ENCODE results near the gene PRKN. TPM values are rescaled to one million over a fixed set of nuclear protein-coding genes. Genes with fewer than 3 reads are reported as not detected.

The PRKN gene
- total and polyA plus RNA-seq, 2 donors (not counting 1 experiment from before 2014, with no cell fraction given), result 0.43 to 4.6 TPM

DNA sequence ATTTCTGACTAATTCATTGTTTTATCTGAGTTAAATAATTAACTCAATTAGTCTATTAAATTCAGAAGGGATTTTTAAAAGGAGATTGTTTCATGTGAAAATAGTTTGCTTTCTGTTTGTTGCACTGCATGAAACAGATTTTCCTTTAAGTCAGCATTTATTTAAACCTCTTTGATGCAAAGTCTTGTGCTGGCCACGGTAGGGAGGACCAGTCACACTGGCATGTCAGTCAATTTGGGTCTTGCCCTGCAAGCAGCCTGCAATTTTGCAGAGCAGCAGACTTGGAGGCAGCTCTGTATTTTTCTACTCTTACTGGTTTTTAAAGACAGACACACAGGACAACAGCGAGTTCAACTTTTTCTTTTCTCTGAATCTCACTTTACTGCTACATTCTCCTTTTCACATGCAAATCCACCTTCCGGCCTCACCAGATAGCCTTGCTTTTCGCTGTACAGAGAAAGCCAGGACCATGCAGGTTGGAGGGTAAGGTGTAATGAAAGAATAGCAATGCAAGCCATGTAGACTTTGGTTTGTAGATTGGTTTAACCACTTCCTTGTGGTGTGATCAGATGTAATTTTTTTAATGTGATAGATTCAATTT, 763.8 kb downstream of the PRKN start:
- no peak for DNase-seq (ENCODE audit: low read depth in 2 of 2)
- no peak overlapping the region for H3K27ac ChIP-seq (ENCODE audit: insufficient read depth, low read length)
- H3K36me3 ChIP-seq (ENCODE audit: control insufficient read depth, insufficient read depth, low read length), result no peaks in the 10 kb centered on the region
- no peaks in the 10 kb centered on the region for H3K4me1 ChIP-seq (ENCODE audit: control insufficient read depth, extremely low read depth, insufficient read depth, low read length)
- no peaks in the 10 kb centered on the region for H4K20me1 ChIP-seq (ENCODE audit: control insufficient read depth, extremely low read depth, insufficient read depth, low read length)
- no peak overlapping the region for H3K4me3 ChIP-seq (replicated peaks in 1 of 4; ENCODE audit: control extremely low read depth in 1 of 4, insufficient read depth in 1 of 4, low read depth in 3 of 4, low read length in 4 of 4)
- TF ChIP-seq, protein P1, sequence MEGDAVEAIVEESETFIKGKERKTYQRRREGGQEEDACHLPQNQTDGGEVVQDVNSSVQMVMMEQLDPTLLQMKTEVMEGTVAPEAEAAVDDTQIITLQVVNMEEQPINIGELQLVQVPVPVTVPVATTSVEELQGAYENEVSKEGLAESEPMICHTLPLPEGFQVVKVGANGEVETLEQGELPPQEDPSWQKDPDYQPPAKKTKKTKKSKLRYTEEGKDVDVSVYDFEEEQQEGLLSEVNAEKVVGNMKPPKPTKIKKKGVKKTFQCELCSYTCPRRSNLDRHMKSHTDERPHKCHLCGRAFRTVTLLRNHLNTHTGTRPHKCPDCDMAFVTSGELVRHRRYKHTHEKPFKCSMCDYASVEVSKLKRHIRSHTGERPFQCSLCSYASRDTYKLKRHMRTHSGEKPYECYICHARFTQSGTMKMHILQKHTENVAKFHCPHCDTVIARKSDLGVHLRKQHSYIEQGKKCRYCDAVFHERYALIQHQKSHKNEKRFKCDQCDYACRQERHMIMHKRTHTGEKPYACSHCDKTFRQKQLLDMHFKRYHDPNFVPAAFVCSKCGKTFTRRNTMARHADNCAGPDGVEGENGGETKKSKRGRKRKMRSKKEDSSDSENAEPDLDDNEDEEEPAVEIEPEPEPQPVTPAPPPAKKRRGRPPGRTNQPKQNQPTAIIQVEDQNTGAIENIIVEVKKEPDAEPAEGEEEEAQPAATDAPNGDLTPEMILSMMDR (conservative IDR thresholded peaks at IDR 0.05 in 1 of 2, IDR thresholded peaks at IDR 0.05 in 1 of 2; ENCODE audit: low read depth in 1 of 2, low read length in 2 of 2), result no peak
- TF ChIP-seq EZH2 (IDR thresholded peaks at IDR 0.05; ENCODE audit: low read length, missing control alignments), result no peak
- no peaks in the 10 kb centered on the region for H3K27me3 ChIP-seq (ENCODE audit: control insufficient read depth, insufficient read depth, low read length)
- no peaks in the 10 kb centered on the region for H3K79me2 ChIP-seq (ENCODE audit: control insufficient read depth, insufficient read depth, low read length)
- no peak overlapping the region for H2AFZ ChIP-seq (ENCODE audit: low read length)
- no peak overlapping the region for H3K4me2 ChIP-seq (ENCODE audit: extremely low read depth, insufficient read depth, low read length)
- H3K9ac ChIP-seq (ENCODE audit: insufficient read depth, low read length), result no peak overlapping the region
- H3K9me3 ChIP-seq (ENCODE audit: control insufficient read depth, insufficient read depth, low read depth, low read length), result no peaks in the 10 kb centered on the region

- H3K27ac ChIP-seq (ENCODE audit: insufficient read depth, low read length), result no peak overlapping the region
- no peaks in the 10 kb centered on the region for H3K79me2 ChIP-seq (ENCODE audit: control insufficient read depth, insufficient read depth, low read length)
- no peaks in the 10 kb centered on the region for H3K9me3 ChIP-seq (ENCODE audit: control insufficient read depth, insufficient read depth, low read depth, low read length)
- H3K27me3 ChIP-seq (ENCODE audit: control insufficient read depth, insufficient read depth, low read length), result no peaks in the 10 kb centered on the region
- no peaks in the 10 kb centered on the region for H3K4me1 ChIP-seq (ENCODE audit: control insufficient read depth, extremely low read depth, insufficient read depth, low read length)
- no peaks in the 10 kb centered on the region for H3K36me3 ChIP-seq (ENCODE audit: control insufficient read depth, insufficient read depth, low read length)
- no peak overlapping the region for H3K4me3 ChIP-seq (replicated peaks in 1 of 4; ENCODE audit: control extremely low read depth in 1 of 4, insufficient read depth in 1 of 4, low read depth in 3 of 4, low read length in 4 of 4)
- no peak overlapping the region for H3K9ac ChIP-seq (ENCODE audit: insufficient read depth, low read length)
- H2AFZ ChIP-seq (ENCODE audit: low read length), result no peak overlapping the region
- no peaks in the 10 kb centered on the region for H4K20me1 ChIP-seq (ENCODE audit: control insufficient read depth, extremely low read depth, insufficient read depth, low read length)
- TF ChIP-seq, protein P1 (conservative IDR thresholded peaks at IDR 0.05 in 1 of 2, IDR thresholded peaks at IDR 0.05 in 1 of 2; ENCODE audit: low read depth in 1 of 2, low read length in 2 of 2), result no peak
- H3K4me2 ChIP-seq (ENCODE audit: extremely low read depth, insufficient read depth, low read length), result no peak overlapping the region
- DNase-seq (ENCODE audit: low read depth in 2 of 2), result no peak
Observed at GRCh38 chr6:161963181-161963580, 764.4 kb downstream of the PRKN start.

- Histone ChIP-seq H3K27me3 (ENCODE audit: control insufficient read depth, insufficient read depth, low read length) (no peaks in the 10 kb centered on the region), H3K4me3 (replicated peaks in 1 of 4; ENCODE audit: control extremely low read depth in 1 of 4, insufficient read depth in 1 of 4, low read depth in 3 of 4, low read length in 4 of 4) (no peak overlapping the region), H3K27ac (ENCODE audit: insufficient read depth, low read length) (no peak overlapping the region), H3K36me3 (ENCODE audit: control insufficient read depth, insufficient read depth, low read length) (no peaks in the 10 kb centered on the region), H3K9me3 (ENCODE audit: control insufficient read depth, insufficient read depth, low read depth, low read length) (no peaks in the 10 kb centered on the region), H3K4me1 (ENCODE audit: control insufficient read depth, extremely low read depth, insufficient read depth, low read length) (no peaks in the 10 kb centered on the region), H4K20me1 (ENCODE audit: control insufficient read depth, extremely low read depth, insufficient read depth, low read length) (no peaks in the 10 kb centered on the region), H3K79me2 (ENCODE audit: control insufficient read depth, insufficient read depth, low read length) (no peaks in the 10 kb centered on the region), H2AFZ (ENCODE audit: low read length) (no peak overlapping the region), H3K9ac (ENCODE audit: insufficient read depth, low read length) (no peak overlapping the region), H3K4me2 (ENCODE audit: extremely low read depth, insufficient read depth, low read length) (no peak overlapping the region)
- DNase-seq (ENCODE audit: low read depth in 2 of 2), result no peak
- TF ChIP-seq, protein P1 (conservative IDR thresholded peaks at IDR 0.05 in 1 of 2, IDR thresholded peaks at IDR 0.05 in 1 of 2; ENCODE audit: low read depth in 1 of 2, low read length in 2 of 2), result no peak
- no peak for TF ChIP-seq EZH2 (IDR thresholded peaks at IDR 0.05; ENCODE audit: low read length, missing control alignments)
Observed at GRCh38 chr6:161961796-161962195, 765.8 kb downstream of the PRKN start.

Data from fibroblast of lung (primary cell).